ENCODE data around the gene C1GALT1.
A peak's percentile ranks its signal among the peaks of the same experiment; 100 is the strongest.
"Not testable (repeated sequence)": the region's sequence is repeated elsewhere in the genome, so short reads cannot be mapped to it uniquely, and the experiment has no call there.

C1GALT1 gene

GRCh38 chr7:7237201-7237977 is 55.0 kb downstream of the C1GALT1 start:
- no peak for ATAC-seq
- no peak for DNase-seq

- DNase-seq (no peak), ATAC-seq (no peak)
Measured at GRCh38 chr7:7237978-7238267, 55.6 kb downstream of the C1GALT1 start.

- ATAC-seq = no peak
Measured at GRCh38 chr7:7239346-7239745, 57.0 kb downstream of the C1GALT1 start.

GRCh38 chr7:7242899-7243298 is 60.6 kb downstream of the C1GALT1 start:
- no peak for DNase-seq
- ATAC-seq = no peak

More at GRCh38 chr7:7239346-7239745, 57.0 kb downstream of the C1GALT1 start:
- no peak for DNase-seq

- ATAC-seq, DNase-seq: not testable (repeated sequence)
Measured at GRCh38 chr7:7245233-7245632, 62.9 kb downstream of the C1GALT1 start.

- DNase-seq (no peak), ATAC-seq (no peak)
Measured at GRCh38 chr7:7246223-7246622, 63.9 kb downstream of the C1GALT1 start.

GRCh38 chr7:7247658-7248057 is 65.3 kb downstream of the C1GALT1 start:
- ATAC-seq (no peak), DNase-seq (no peak)

GRCh38 chr7:7249814-7250213 is 67.5 kb downstream of the C1GALT1 start:
- ATAC-seq (no peak), DNase-seq (no peak)

GRCh38 chr7:7251742-7252141 is 69.4 kb downstream of the C1GALT1 start:
- ATAC-seq (no peak), DNase-seq (no peak)

GRCh38 chr7:7254319-7254718 is 72.0 kb downstream of the C1GALT1 start:
- ATAC-seq = no peak
- no peak for DNase-seq

- ATAC-seq (no peak), DNase-seq (no peak)
Measured at GRCh38 chr7:7254908-7255307, 72.6 kb downstream of the C1GALT1 start.

GRCh38 chr7:7256731-7257274 is 74.5 kb downstream of the C1GALT1 start:
- ATAC-seq = no peak
- DNase-seq = no peak

GRCh38 chr7:7257899-7258692 is 75.8 kb downstream of the C1GALT1 start:
- ATAC-seq (peak; percentile 41), DNase-seq (no peak)

GRCh38 chr7:7261863-7262262 is 79.5 kb downstream of the C1GALT1 start:
- no peak for DNase-seq

GRCh38 chr7:7263297-7264230 is 81.2 kb downstream of the C1GALT1 start:
- DNase-seq (no peak), ATAC-seq (no peak)

More at GRCh38 chr7:7261863-7262262, 79.5 kb downstream of the C1GALT1 start:
- ATAC-seq = no peak

GRCh38 chr7:7264306-7265040 is 82.1 kb downstream of the C1GALT1 start:
- no peak for DNase-seq

GRCh38 chr7:7265081-7266075 is 83.0 kb downstream of the C1GALT1 start:
- no peak for DNase-seq
- ATAC-seq = no peak

More at GRCh38 chr7:7264306-7265040, 82.1 kb downstream of the C1GALT1 start:
- no peak for ATAC-seq

GRCh38 chr7:7266257-7266881 is 84.0 kb downstream of the C1GALT1 start:
- DNase-seq (no peak), ATAC-seq (no peak)

GRCh38 chr7:7271094-7271874 is 88.9 kb downstream of the C1GALT1 start:
- DNase-seq (no peak), ATAC-seq (no peak)
